ENCODE data around the gene GNAT1. TPM values are rescaled to one million over a fixed set of nuclear protein-coding genes. Genes with fewer than 3 reads are reported as not detected.

The GNAT1 gene
- total and polyA plus RNA-seq, 9 donors, result not detected

GRCh38 chr3:50147861-50148260 is 43.5 kb upstream of the GNAT1 start:
- intact Hi-C loops (cut with DNase I), result no loop called here
- H3K9me3 ChIP-seq, result no peaks in the 10 kb centered on the region
- no peak for TF ChIP-seq POLR2A (IDR thresholded peaks at IDR 0.05)
- no peak for TF ChIP-seq CTCF (IDR thresholded peaks at IDR 0.05)
- no peak for TF ChIP-seq EP300 (IDR thresholded peaks at IDR 0.05)
- H3K36me3 ChIP-seq, result no peaks in the 10 kb centered on the region
- H3K27me3 ChIP-seq, result no peaks in the 10 kb centered on the region
- H3K4me1 ChIP-seq (ENCODE audit: insufficient read depth), result no peaks in the 10 kb centered on the region
- no peak overlapping the region for H3K27ac ChIP-seq
- 45 to 66% (median 46%) methylated on average over 6 of the region's 6 CpGs for WGBS, 3 donors
- DNase-seq, result no peak
- no peak overlapping the region for H3K4me3 ChIP-seq

GRCh38 chr3:50150404-50150750 is 41.0 kb upstream of the GNAT1 start:
- no peak for TF ChIP-seq CTCF (IDR thresholded peaks at IDR 0.05)

GRCh38 chr3:50150863-50151686 is 40.3 kb upstream of the GNAT1 start:
- TF ChIP-seq CTCF (IDR thresholded peaks at IDR 0.05), result no peak
- TF ChIP-seq POLR2A (IDR thresholded peaks at IDR 0.05), result no peak
- TF ChIP-seq EP300 (IDR thresholded peaks at IDR 0.05), result no peak
- Histone ChIP-seq H3K36me3 (no peaks in the 10 kb centered on the region), H3K4me1 (ENCODE audit: insufficient read depth) (peaks cover 5% of the 10 kb centered on the region), H3K9me3 (no peaks in the 10 kb centered on the region), H3K27me3 (no peaks in the 10 kb centered on the region), H3K27ac (no peak overlapping the region), H3K4me3 (no peak overlapping the region)
- no peak for DNase-seq
- 82% methylated on average over 18 of the region's 18 CpGs for WGBS, 3 donors
- intact Hi-C loops (cut with DNase I), result no loop called here

More at GRCh38 chr3:50150404-50150750, 41.0 kb upstream of the GNAT1 start:
- H3K27me3 ChIP-seq, result no peaks in the 10 kb centered on the region
- DNase-seq, result no peak
- no peaks in the 10 kb centered on the region for H3K9me3 ChIP-seq
- no peak overlapping the region for H3K4me3 ChIP-seq
- intact Hi-C loops (cut with DNase I), result no loop called here
- 88 to 96% (median 92%) methylated on average over 1 of the region's 1 CpG for WGBS, 3 donors
- peaks cover 4% of the 10 kb centered on the region for H3K4me1 ChIP-seq (ENCODE audit: insufficient read depth)
- no peaks in the 10 kb centered on the region for H3K36me3 ChIP-seq
- no peak overlapping the region for H3K27ac ChIP-seq

GRCh38 chr3:50151728-50152127 is 39.7 kb upstream of the GNAT1 start:
- H3K9me3 ChIP-seq, result no peaks in the 10 kb centered on the region
- no peaks in the 10 kb centered on the region for H3K27me3 ChIP-seq
- no peak overlapping the region for H3K4me3 ChIP-seq
- H3K27ac ChIP-seq, result no peak overlapping the region
- H3K4me1 ChIP-seq (ENCODE audit: insufficient read depth), result peaks cover 5% of the 10 kb centered on the region
- intact Hi-C loops (cut with DNase I), result no loop called here
- no peak for TF ChIP-seq POLR2A (IDR thresholded peaks at IDR 0.05)
- no peak for TF ChIP-seq EP300 (IDR thresholded peaks at IDR 0.05)
- no peak for TF ChIP-seq CTCF (IDR thresholded peaks at IDR 0.05)
- no peaks in the 10 kb centered on the region for H3K36me3 ChIP-seq
- DNase-seq, result no peak
- WGBS, 3 donors, result 71 to 98% (median 94%) methylated on average over 4 to 5 of the region's 5 CpGs

Data from ovary (tissue), 9 donors.